Measurements from ENCODE around the gene FBXO46.

The FBXO46 gene
- total RNA-seq = 21.8 reads per million, percentile 48 among the genes with 10 or more reads in this experiment

DNA sequence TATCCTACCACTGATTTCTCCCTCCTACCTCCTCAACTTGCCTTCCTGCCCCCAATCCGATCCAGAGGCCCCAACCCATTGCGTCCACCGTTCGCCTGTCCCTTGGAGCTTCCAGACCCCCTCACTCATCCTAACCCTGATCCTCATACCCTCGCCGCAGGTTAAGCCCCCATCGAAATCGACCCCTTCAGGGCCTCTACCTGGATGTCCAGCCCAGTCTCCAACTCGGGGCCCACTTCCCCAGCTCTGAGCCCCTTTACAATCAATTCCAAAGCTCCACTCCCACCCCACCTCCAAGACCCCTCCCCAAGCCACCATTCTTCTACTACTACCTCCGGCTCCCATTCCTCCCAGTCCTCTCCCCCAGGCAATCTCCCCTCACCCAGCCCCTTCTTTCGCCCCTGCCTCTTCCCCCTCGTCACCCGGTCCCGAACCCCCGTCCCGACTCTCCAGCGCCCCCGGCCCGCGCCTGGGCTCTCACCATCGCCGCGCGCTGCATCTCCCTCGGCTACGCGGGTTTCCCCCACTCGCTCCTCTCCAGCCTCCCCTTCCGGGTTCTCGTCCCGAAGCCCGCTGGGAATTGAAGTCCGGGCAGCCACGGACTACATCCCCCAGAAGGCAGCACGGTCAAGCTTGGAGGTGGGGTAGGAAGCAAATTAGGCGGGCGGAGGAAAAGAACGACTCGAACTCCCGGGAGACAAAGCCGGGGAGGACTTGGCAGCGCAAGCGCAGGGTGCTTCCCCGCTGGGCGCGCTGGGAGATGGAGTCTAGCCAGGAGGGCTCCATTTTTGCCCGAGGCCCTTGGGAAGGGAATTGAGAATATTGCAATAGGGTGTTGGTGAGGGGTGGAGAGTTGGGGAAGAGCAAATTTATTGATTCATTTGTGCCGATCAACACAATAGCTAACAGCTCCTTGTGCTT lies at the start of gene FBXO46:
FBXO46 (minus strand) TSS at position 529 of the 921 bp plus-strand sequence. CDS start 17,401 bp downstream, outside the sequence.
- peak; percentile 93 for DNase-seq

- no peak for DNase-seq
Measured at GRCh38 chr19:45780146-45780447, 49.4 kb upstream of the FBXO46 start.

DNA sequence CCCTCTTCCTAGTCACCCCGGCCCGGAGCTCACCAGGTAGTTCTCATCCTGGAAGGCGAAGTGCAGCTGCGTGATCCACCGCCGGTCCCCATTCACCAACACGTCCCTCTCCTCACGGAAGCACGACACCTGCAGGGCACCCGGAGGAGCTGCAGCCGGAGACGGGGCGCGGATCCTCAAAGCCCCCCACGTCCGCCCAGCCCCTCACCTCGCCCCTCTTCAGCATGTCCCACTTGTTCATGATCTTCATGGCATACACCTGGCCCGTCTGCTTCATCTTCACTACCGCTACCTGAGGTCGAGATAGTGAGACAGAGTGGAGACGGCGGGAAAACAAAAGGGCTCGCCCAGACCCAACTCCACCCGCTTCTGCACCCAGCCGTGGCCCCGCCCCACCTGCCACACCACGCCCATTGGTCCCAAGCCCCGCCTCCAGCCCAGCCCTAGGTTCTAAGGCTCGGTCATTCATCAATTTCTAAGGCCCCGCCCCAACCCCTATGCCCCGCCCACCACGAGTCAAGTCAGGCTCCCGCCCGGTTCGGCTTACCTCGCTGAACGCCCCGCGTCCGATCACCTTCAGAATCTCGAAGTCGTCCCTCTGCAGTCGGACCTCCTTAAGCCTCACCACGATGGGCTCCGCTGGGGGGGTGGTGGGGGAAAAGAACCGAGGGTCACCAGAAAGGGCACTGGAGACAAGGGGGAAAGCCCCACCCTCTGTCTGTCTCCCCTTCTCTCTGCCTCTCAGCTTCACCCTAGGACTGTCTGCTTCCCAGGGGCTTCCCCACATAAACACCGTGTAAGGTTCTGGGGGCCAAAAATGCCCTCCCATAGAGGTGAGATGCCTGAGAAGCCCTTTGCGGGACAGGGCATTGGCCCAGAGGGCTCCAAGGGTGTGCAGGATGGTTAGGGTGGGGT lies 48.8 kb upstream of the FBXO46 start:
- peak; percentile 64 for DNase-seq

DNA sequence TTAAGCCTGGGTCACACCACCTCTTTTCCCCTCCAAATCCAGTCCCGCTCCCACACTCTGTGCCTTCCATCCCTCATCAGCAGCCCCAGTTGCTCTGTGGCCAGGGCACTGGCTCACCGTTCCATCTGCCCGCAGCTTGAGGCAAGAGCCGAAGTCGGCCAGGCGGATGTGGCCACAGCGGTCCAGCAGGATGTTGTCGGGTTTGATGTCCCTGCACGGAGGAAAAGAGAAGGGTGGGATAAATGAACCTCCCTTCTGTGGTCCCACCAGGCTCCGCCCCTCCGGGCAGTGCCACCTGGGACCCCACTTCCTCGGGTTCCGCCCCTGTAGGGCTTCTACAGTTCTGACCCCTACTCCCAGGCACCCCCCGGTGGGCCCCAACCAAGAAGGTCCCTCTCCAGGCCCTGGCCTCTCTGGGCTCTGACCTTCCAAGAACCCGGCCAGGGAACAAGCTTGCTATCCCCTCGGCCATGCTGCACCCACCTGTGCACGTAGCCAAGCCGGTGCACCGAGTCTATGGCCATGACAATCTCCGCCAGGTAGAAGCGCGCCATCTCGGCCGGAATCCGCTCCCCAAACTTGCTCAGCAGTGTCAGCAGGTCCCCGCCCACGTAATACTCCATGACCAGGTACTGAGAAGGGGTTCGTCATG lies 47.4 kb upstream of the FBXO46 start:
- DNase-seq = no peak

DNA sequence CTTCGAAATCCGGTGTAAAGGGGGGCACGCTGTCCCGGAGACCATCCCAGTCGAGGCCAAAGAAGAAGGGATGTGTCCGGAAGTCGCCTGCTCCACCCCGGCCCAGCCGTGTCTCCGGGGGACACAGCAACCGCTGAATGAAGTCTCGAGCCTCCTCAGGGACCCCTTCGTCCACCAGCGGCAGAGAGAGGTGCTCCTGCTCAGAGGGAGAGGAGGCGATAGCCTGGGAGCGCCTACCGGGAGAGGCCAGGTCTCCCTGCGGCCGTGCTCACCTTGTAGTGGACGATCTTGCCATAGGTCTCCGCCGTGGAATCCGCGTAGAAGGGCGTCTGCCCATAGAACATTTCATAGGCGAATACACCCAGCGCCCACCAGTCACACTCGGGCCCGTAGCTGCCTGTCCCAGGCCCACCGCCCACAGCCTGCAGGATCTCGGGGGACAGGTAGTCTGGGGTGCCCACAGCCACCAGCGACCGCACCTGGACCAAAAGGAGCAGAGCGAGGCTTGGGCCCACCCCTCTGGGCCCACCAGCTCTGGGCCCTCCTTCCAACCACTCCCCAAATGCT lies 46.8 kb upstream of the FBXO46 start:
- no peak for DNase-seq

GRCh38 chr19:45774765-45775164 lies 44.1 kb upstream of the FBXO46 start:
- no peak for DNase-seq

- DNase-seq = no peak
Measured at GRCh38 chr19:45773384-45773783, 42.7 kb upstream of the FBXO46 start.

- DNase-seq = no peak
Measured at GRCh38 chr19:45772912-45773311, 42.2 kb upstream of the FBXO46 start.

- no peak for DNase-seq
Measured at GRCh38 chr19:45772130-45772840, 41.6 kb upstream of the FBXO46 start.

DNA sequence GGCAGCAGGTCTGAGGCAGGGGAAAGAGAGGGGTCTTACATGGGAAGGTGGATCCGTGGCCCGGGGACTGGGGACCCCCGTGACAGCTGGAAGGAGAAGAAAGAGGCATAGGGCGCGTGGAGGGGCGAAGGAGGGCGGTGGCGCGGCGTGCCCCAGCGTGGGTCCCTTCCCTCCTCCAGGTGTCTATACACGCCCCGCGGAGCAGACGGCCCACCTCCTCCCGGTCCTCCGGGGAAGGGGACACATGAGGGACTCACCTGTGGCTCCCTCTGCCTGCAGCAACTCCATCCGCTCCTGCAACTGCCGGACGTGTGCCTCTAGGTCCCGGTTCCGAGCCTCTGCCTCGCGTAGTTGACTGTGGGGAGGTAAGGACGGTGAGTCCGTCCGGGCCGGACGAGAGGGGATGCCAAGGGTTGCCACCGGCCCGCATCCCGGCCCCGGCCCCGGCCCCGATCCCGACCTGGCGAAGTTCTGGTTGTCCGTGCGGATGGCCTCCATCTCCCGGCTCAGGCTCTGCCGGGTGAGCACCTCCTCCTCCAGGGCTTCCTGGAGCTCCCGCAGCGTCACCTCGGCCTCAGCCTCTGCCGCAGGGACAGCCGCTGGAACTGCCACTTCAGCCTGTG lies 40.7 kb upstream of the FBXO46 start:
- DNase-seq = no peak

GRCh38 chr19:45770192-45771101 lies 39.8 kb upstream of the FBXO46 start:
- DNase-seq = peak; percentile 88

DNA sequence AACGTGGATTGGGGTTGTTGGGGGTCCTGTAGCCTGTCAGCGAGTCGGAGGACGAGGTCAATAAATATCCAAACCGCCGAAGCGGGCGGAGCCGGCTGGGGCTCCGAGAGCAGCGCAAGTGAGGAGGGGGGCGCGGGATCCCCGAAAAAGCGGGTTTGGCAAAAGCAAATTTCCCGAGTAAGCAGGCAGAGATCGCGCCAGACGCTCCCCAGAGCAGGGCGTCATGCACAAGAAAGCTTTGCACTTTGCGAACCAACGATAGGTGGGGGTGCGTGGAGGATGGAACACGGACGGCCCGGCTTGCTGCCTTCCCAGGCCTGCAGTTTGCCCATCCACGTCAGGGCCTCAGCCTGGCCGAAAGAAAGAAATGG lies 39.1 kb upstream of the FBXO46 start:
- peak; percentile 57 for DNase-seq

- peak; percentile 88 for DNase-seq
Measured at GRCh38 chr19:45768984-45769782, 38.5 kb upstream of the FBXO46 start, which contains the start of gene SIX5. TSS of gene SIX5 (minus strand) at chr19:45769252. CDS start at chr19:45768844, 408 bp downstream.

GRCh38 chr19:45768655-45768983 lies 37.9 kb upstream of the FBXO46 start:
- peak; percentile 30 for DNase-seq

DNA sequence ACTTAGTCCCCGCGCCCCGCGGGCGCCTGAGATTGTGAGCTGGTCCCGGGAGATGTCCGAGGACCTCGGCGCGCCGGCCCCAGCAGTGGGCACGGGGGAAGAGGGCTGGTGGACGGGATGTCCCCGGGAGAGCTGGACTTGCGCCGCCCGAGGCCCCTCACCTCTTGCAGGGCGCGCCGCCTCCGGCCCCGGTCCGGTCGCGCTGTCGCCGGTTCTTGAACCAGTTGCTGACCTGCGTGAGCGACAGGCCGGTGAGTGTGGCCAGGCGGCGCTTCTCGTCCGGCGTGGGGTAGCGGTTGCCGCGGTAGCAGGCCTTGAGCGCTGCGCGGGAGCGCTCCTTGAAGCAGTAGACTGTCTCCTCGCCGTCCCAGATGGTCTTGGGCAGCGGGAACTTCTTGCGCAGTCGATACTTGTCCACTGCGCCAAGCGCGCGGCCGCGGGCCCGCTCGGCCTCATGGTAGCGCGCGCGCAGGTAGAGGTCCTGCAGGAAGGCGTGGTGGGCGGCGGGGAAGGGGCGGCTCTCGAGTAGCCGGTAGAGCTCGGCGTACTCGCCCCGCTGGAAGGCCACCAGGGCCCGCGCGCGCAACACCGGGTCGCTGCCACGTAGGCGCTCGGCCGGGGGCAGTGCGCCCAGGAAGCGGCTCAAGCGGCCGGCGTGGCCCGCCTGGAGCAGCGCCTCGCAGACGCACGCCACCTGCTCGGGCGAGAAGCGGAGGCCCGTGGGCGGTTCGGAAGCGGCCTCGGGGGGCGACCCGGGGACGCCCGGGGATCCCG lies 37.4 kb upstream of the FBXO46 start:
- DNase-seq = no peak

- DNase-seq = no peak
Measured at GRCh38 chr19:45767410-45767880, 36.7 kb upstream of the FBXO46 start.

DNA sequence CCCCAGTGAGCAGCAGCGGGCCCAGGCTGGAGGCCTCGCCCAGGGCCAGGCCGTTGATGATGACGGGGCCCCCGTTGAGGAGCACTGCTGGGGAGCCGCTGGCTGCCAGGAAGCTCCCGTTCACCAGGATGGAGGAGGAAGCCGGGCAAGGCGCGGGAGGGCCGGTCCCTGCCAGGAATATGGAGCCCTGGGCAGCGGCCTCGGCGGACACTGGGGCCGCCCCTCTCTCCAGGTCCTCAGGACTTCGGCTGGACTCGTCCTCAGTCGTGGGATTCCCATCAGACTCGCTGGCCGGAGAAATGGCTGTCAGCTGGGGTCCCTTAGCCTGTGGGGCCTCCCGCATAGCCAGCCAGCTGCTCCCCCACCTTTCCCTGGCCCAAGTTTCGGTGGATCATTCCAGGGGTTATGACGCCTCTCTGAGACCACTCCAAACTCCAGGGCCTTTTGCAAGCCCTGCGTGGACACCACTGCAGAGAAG lies 36.2 kb upstream of the FBXO46 start:
- DNase-seq = no peak

- DNase-seq = no peak
Measured at GRCh38 chr19:45766296-45766868, 35.7 kb upstream of the FBXO46 start.

All from effector CD4-positive, alpha-beta T cell (primary cell).